Measurements from ENCODE around the gene NKAIN1.

DNA sequence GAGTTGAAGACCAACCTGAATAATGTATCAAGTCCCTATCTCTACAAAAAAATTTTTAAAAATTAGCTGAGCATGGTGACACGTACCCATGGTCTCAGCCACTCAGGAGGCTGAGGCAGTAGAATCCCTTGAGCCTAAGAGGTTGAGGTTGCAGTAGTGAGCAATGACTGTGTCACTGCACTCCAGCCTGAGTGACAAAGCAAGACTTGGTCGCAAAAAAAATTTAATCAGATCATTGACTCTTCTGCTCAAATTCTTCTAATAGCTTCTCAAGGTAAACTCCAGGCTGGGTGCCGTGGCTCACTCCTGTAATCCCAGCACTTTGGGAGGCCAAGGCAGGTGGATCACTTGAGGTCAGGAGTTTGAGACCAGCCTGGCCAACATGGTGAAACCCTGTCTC is 88.3 kb downstream of the NKAIN1 start:
- TF ChIP-seq NR2C2 (CRISPR knock-in tag; IDR thresholded peaks at IDR 0.05) (no peak), CREM (CRISPR knock-in tag; IDR thresholded peaks at IDR 0.05) (no peak), CBFB (CRISPR knock-in tag; IDR thresholded peaks at IDR 0.05; ENCODE audit: low read depth) (no peak), ELF4 (CRISPR knock-in tag; IDR thresholded peaks at IDR 0.05; ENCODE audit: low read depth) (no peak)
- TF ChIP-seq, protein P1, sequence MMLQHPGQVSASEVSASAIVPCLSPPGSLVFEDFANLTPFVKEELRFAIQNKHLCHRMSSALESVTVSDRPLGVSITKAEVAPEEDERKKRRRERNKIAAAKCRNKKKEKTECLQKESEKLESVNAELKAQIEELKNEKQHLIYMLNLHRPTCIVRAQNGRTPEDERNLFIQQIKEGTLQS (CRISPR knock-in tag; conservative IDR thresholded peaks at IDR 0.05), result no peak
